Nucleus accumbens (tissue), 56 donors: Measurements from ENCODE around the gene NUP50.

Experiments used
- DNase-seq, 56 donors: peaks; one replicate each; lab custom pipeline; 2025; lab: John Stamatoyannopoulos, UW

NUP50 gene

GRCh38 chr22:45192701-45193187, 29.0 kb downstream of the NUP50 start:
- no peak for DNase-seq

- DNase-seq = no peak
These were observed 31.0 kb downstream of the NUP50 start for GRCh38 chr22:45194686-45195085.

GRCh38 chr22:45195616-45196015, 31.9 kb downstream of the NUP50 start:
- DNase-seq = no peak

- no peak for DNase-seq
These were observed 32.6 kb downstream of the NUP50 start for GRCh38 chr22:45196308-45196707.

GRCh38 chr22:45196926-45197605, 33.3 kb downstream of the NUP50 start:
- DNase-seq = no peak

- DNase-seq = no peak
These were observed 34.1 kb downstream of the NUP50 start for GRCh38 chr22:45197606-45198462.

- DNase-seq = no peak
These were observed 34.7 kb downstream of the NUP50 start for GRCh38 chr22:45198463-45198795.

GRCh38 chr22:45199723-45200122, 36.0 kb downstream of the NUP50 start:
- DNase-seq = no peak

- DNase-seq = no peak
These were observed 36.5 kb downstream of the NUP50 start for GRCh38 chr22:45200230-45200629.

- no peak for DNase-seq
These were observed 37.3 kb downstream of the NUP50 start for GRCh38 chr22:45200860-45201511.

GRCh38 chr22:45201678-45202332, 38.1 kb downstream of the NUP50 start:
- DNase-seq = no peak

- no peak for DNase-seq
These were observed 38.8 kb downstream of the NUP50 start for GRCh38 chr22:45202333-45203149.

- DNase-seq = no peak
These were observed 39.6 kb downstream of the NUP50 start for GRCh38 chr22:45203150-45203951.

- DNase-seq = no peak
These were observed 40.5 kb downstream of the NUP50 start for GRCh38 chr22:45204241-45204640.

GRCh38 chr22:45204819-45205218, 41.1 kb downstream of the NUP50 start:
- DNase-seq = peak in 9 of 56 donors; percentile 14 to 70 (median 29)

GRCh38 chr22:45205276-45205925, 41.7 kb downstream of the NUP50 start:
- DNase-seq = no peak

GRCh38 chr22:45206233-45206632, 42.5 kb downstream of the NUP50 start:
- DNase-seq = no peak

- no peak for DNase-seq
These were observed 43.8 kb downstream of the NUP50 start for GRCh38 chr22:45207533-45207932.
